ENCODE data around the gene DDX25.

Gene DDX25

GRCh38 chr11:125952973-125953372 is 48.7 kb downstream of the DDX25 start:
- no peak for DNase-seq

GRCh38 chr11:125953401-125953935 is 49.2 kb downstream of the DDX25 start:
- DNase-seq: no peak

- DNase-seq: no peak
Measured at GRCh38 chr11:125954123-125954944, 50.0 kb downstream of the DDX25 start.

GRCh38 chr11:125954945-125955640 is 50.8 kb downstream of the DDX25 start:
- no peak for DNase-seq

- DNase-seq: no peak
Measured at GRCh38 chr11:125955856-125956255, 51.5 kb downstream of the DDX25 start.

- DNase-seq: no peak
Measured at GRCh38 chr11:125956391-125957134, 52.3 kb downstream of the DDX25 start.

GRCh38 chr11:125957618-125958332 is 53.5 kb downstream of the DDX25 start:
- DNase-seq: no peak

GRCh38 chr11:125958872-125959400 is 54.6 kb downstream of the DDX25 start:
- DNase-seq: no peak

GRCh38 chr11:125959511-125959910 is 55.2 kb downstream of the DDX25 start:
- no peak for DNase-seq

GRCh38 chr11:125959931-125960330 is 55.6 kb downstream of the DDX25 start:
- no peak for DNase-seq

GRCh38 chr11:125960771-125961170 is 56.5 kb downstream of the DDX25 start:
- no peak for DNase-seq

GRCh38 chr11:125967515-125967914 is 63.2 kb downstream of the DDX25 start:
- DNase-seq: no peak

GRCh38 chr11:125968354-125968753 is 64.0 kb downstream of the DDX25 start:
- no peak for DNase-seq

- no peak for DNase-seq
Measured at GRCh38 chr11:125971618-125972017, 67.3 kb downstream of the DDX25 start.

- no peak for DNase-seq
Measured at GRCh38 chr11:125974284-125974683, 70.0 kb downstream of the DDX25 start.

GRCh38 chr11:125975634-125976033 is 71.3 kb downstream of the DDX25 start:
- no peak for DNase-seq

- no peak for DNase-seq
Measured at GRCh38 chr11:125976156-125976555, 71.8 kb downstream of the DDX25 start.

- DNase-seq: no peak
Measured at GRCh38 chr11:125977333-125977732, 73.0 kb downstream of the DDX25 start.

- DNase-seq: no peak
Measured at GRCh38 chr11:125978181-125978716, 73.9 kb downstream of the DDX25 start.
